TTC549 (cell line): ENCODE data around the gene RNF186.
"Not testable (repeated sequence)": the region's sequence is repeated elsewhere in the genome, so short reads cannot be mapped to it uniquely, and the experiment has no call there.

ENCODE experiments used
- FAIRE-seq: peaks from 2 replicates; lab custom pipeline; 2012; peaks lifted over from hg19 to GRCh38; lab: Jason Lieb, UNC

RNF186 gene

DNA sequence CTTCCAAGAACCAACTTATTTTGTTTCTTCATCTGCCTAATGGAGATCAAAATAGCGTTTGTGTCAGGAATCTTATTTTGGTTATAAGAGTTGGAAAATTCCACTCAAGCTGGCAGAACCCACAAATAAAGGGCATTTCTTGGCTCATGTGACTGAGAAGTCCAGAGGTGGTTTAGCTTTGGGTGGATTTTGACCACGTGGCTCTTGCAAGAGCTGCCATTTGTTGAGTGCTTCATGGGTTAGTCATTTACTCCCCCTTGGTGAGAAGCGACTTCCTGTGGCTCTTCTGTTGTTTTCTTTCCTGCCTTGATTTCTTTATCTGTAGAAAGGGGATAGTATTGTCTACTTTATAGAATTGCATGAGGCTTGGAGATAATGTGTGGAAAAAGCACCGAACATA lies 9.5 kb upstream of the RNF186 start:
- no peak for FAIRE-seq

DNA sequence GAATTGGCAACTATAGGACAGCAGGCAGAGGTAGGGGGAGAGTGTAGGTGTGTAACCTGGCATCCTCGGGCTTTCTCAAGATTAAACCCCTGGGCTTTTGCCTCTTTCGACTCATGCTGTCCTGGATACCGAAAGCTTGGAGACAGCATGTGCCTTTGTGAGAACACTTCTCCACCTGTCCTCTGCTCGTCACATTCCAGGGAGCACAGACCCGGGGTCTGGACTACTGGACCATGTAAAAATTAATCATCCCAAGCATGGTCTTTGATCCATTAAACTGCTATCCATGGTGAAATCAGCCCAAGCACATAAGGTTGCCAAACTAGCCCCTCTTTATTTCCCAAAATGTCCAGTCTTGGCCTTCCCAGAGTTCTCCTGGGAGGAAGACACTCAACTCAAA lies 9.0 kb upstream of the RNF186 start:
- FAIRE-seq: no peak

DNA sequence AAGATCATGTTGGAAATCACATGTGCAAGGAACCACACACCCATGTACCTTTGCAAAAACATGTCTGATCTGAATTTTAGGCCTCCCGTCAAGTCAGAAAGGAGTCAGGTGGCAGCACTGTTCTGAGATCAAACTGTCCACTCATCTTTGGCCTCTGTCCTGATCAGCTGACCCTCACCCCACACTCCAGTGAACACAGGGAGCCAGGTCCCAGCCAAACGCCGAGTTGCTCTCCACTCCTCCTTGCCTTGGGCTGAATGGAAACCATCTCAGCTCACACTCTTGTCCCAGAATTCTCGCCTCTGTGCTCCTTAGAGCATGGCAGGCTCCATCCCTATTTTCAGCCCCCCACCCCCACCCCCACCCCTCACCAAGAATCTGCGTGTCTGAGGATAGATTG lies 4.6 kb upstream of the RNF186 start:
- FAIRE-seq: no peak

DNA sequence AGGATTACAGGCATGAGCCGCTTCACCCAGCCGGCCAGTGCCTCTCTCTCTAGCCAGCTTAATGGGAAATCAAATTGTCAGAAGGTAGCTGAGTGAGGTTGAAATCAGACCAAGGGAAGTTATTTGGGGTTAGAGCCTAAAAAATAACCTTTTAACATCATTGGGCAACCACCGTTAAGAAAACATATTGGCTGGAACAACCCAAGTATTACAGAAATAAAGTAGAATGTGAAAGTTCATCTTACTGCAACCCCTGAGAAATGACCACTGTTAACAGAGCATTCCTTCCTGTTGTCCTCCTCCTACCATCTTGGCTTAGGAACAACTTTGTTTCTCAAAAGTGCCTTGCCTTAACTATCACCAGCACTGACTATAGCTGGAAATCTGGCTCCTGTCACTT lies 3.2 kb upstream of the RNF186 start:
- FAIRE-seq: no peak

DNA sequence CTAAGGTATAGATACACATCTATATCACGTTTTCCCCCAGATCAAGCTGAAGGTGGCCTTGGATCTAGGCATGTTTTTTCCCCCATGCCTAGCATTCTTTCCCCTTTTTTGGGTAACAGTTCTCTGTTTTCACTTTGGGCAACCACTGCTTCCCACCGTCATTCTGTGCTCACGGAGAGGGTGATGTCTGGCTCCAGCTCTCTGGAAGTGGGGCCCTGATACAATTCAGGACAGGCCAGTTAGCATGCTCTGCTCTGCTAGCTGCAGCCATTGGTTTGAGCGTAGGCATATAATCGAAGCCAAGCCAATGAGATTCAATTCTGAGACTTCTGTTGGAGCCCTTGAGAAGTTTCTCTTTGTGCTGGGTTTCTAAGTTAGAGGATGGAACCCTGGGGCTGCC lies 2.1 kb upstream of the RNF186 start:
- no peak for FAIRE-seq

DNA sequence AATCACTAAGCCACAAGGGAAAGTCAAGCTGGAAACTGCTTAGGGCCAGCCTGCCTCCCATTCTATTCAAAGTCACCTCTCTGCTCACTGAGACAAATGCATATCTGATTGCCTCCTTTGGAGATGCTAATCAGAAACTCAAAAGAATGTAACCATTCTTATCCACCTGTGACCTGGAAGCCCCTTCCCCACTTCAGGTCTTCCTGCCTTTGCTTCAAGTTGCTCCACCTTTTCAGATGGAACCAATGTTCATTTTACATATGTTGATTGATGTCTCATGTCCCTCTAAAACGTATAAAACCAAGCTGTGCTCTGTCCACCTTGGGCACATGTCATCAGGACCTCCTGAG lies 1.6 kb upstream of the RNF186 start:
- not testable (repeated sequence) for FAIRE-seq

DNA sequence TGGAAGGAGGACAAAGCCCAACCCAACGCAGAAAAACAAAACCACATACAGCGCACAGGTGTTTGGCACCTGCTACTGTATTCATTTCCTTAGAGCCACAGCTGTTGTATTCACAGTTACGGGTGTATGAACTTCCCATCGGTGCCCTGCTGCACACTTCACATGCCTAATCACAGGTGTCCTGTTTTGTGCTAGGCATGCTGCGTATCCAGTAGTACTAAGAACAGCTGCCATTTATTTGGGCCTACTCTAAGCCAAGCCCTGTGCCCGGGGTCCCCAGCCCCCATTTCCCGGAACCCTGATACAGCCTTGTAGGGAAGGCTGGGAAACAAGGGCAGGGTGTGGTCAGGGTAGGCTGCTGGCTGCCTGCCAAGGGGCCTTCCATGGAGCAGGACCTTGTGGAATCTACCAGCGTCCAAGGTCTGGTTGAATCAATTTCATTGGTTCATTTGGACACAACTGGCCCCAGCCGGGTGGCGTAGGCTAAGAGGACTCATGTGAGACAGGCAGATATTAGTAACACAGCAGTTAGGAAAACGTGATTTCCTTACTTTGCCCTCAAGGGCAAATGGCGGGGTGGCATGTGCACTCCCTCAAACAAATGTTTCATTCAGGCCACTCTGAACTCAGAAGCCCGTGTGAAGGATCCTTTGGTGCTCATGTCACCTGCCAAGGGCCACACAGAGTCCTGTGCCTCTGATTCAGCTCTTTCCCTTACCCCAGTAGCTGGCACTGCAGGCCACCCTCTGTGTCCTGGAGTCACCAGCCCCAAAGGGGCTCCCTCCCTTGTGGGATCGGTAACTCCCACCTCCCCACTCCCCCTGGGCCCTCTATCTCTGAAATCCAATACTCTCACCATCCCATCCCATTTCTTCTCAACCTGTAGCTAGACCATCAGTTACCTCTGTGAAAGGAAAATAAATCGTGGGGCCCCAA lies 986 bp upstream of the RNF186 start:
- FAIRE-seq: no peak

DNA sequence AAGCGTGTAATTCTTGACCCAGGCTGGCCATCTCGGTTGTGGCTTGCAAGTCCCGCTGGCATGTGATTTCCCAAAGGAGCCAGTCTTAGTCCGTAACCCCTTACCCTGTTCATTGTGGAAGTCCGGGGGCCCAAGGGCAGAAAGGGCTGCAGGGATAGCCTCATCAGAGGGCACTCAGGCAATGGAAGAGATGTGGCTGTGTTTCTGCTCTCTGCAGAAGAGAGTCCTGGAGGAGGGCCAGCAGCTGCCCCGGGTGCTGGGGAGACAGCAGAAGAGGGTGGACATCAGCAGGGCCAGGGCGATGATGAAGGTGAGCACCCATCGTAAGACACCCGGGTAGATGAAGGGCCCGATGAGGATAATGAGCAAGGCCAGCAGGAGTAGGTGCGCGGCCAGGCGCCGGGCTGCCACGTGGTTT lies 830 bp downstream of the RNF186 start:
- no peak for FAIRE-seq

DNA sequence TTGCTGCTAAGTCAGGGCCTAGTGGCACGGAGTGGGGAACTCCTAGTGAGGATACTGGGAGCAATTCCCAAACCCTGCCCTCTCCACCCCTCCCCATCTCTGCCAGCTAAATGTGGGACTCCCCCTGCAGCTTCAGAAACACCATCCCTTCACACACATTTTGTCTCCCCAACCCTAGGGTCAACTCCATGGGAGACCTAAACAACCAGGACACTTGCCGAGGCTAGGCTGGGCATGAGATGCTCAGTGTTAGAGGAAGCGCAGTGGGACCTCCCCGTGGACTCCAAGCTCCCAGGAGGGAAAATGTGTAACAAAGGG lies 1.5 kb downstream of the RNF186 start:
- no peak for FAIRE-seq

DNA sequence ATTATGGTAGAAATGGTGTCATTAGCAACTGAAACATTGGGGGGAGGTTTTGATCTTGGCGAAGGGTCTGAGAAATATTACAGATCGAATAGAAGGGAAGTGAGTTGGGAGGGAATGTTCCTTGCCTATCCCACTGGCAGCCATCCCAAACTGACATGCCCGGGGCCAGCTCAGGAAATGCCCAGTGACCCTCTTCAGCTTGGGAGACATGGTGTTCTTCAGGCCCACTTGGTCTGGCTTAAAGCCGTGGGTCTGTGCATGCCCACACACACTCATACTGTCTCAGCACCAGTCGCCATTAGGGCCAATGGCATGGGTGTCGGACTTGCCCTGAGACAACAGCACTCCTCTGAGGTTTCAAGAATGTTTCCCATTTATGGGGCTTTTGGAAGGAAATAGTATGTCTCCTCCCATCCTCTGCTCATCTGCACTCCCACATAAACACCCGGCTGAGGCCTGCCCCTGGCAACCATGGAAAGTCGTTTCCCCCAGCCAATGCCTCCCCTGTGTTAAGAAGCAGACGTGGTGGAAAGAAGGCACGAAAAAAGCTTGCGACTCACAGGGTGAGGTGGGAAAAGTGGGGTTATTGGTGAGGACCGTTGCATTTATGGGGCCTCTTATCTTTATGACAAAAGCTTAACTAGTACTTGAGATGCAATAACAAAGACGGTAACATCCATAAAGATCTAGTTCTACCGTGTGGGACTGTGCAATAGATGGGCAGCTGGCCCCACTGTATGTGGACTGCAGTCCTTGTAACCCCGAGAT lies 2.0 kb downstream of the RNF186 start:
- FAIRE-seq: no peak

DNA sequence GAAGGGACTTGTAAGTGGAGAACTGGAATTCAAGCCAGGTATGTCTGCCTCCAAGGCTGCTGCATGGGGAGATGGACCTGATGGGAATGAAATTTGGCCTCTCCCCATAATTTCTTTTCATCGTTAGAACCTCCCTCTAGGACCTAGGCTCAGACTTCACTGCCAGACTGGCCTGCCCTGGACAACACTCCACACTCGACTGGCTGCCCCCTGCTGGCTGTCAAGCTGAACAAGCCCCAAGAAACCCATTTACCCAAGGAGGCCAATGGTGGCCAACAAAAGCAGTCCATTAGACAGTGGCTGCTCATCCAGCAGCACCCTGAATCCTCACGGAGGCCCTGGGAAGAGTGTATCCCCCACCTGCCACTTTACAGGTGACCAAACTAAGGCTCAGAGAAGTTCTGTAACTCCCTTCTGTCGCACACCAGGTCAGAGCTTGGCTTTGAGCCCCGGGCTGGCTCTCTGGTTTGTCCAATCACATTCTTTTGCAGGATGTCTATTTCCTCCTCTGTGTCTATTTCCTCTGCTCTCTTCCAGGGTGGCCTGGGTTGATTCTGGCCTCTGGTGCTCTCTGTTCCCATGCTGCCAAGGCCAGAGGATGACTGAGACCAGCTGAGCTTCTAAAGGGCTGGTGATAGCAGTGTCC lies 3.8 kb downstream of the RNF186 start:
- FAIRE-seq: no peak

DNA sequence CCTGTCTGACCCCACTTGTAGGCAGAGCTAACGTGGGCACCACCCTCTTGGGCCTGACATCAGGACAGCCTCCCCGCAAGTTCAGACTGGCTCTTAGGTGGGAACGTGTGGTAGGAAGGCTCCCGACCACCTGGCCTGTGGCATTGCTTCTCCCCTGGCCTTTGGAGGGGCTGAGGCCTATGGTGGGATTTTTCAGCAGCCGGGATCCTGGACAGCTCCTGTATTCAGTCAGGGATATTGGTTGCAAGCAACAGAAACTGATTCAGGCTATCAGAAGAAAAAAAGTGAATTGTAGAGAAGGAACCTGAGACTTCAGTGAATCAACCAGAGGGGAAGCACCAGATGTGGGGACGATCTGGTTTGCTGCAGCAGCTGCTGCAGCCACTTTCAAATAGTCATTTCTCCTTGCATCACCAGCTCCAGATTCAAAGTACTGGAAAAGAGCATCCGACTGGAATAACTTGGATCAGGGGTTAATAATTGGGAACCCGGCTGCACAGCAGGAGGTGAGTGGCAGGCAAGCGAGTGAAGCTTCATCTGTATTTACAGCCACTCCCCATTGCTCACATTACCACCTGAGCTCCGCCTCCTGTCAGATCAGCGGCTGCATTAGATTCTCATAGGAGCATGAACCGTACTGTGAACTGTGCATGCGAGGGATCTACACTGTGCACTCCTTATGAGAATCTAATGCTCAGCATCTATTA lies 5.9 kb downstream of the RNF186 start:
- no peak for FAIRE-seq

DNA sequence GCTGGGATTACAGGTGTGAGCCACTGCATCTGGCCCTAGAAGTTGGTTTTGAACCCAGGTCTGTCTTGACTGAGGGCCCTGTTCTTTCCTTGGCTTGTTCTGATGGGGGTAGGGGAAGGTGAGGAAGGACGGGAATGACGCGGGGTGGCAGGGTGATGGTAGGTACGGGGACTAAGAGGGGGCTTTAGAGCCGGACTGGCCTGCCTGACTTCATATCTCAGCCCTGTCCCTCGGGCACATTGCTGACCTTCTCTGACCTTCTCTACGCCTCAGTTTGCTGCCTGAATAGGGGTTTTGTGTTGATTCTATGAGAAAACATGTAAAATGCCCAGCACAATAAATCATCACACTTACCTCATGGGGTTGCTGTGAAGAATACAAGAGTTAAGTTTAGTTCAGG lies 6.7 kb downstream of the RNF186 start:
- FAIRE-seq: no peak

DNA sequence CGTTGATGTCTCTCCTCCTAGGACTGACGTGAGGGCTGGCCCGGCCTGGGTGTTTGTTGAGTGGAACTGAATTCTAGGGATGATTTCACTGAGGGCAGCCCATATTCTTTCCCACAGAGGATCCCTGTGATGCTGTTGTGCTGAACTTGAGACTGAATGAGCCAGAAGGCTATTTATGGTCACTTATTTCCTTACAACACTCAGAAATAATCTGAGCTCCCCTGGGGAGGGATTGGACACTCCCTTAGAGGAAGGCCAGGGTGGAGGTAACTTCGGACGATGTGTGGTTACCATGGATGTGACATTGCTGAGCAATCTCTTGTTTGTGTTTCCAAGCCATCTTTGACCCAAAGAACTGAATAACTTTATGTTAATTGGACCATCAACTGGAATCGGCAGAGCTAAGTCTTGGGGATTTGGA lies 10.2 kb downstream of the RNF186 start:
- no peak for FAIRE-seq

DNA sequence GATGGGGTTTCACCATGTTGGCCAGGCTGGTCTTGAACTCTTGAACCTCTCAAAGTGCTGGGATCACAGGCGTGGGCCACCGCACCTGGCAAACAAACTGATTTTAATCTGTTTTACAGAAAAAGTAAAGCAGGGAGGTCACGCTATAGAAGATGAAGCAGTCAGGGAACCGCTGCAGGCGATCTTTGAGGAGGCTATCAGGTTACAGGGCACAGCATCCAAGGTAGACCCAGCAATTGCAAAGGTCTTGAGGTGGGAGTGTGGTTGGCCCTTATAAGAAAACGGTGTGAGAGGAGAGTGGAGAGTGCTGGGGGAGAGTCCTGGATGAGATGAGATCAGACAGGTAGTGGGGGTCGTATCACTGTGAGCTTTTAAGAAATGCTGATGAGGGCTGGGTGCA lies 12.8 kb downstream of the RNF186 start:
- FAIRE-seq: no peak

DNA sequence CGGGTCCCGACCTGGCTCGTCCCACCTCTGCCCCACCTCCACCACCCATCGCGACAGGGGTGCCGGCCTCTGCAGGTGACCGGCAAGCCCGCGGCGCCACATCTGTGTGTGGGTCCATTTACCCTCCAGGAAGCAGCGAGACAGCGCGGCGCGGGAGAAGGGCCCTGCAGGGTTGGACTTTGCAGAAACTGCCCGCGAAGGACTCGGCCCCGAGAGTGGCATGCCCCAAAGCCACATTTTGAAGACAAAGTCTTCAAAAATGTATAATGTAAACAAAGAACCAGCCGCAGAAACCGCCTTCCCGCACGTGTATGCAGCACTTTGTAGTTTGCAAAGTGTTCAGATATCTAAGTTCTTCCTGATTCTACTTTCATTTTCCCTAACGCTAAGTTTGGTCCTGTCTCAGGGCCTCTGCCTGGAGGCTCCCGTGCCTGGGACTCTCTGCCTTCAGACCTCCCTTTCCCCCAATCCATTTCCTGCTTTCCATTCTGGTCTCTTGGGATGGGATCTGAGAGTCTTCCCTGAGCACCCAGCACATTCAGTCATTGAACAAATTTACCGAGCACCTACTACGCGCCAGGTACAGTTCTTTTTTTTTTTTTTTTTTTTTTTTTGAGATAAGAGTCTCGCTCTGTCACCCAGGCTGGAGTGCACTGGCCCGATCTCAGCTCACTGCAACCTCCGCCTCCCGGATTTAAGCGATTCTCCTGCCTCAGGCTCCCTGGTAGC lies 14.8 kb downstream of the RNF186 start:
- no peak for FAIRE-seq

DNA sequence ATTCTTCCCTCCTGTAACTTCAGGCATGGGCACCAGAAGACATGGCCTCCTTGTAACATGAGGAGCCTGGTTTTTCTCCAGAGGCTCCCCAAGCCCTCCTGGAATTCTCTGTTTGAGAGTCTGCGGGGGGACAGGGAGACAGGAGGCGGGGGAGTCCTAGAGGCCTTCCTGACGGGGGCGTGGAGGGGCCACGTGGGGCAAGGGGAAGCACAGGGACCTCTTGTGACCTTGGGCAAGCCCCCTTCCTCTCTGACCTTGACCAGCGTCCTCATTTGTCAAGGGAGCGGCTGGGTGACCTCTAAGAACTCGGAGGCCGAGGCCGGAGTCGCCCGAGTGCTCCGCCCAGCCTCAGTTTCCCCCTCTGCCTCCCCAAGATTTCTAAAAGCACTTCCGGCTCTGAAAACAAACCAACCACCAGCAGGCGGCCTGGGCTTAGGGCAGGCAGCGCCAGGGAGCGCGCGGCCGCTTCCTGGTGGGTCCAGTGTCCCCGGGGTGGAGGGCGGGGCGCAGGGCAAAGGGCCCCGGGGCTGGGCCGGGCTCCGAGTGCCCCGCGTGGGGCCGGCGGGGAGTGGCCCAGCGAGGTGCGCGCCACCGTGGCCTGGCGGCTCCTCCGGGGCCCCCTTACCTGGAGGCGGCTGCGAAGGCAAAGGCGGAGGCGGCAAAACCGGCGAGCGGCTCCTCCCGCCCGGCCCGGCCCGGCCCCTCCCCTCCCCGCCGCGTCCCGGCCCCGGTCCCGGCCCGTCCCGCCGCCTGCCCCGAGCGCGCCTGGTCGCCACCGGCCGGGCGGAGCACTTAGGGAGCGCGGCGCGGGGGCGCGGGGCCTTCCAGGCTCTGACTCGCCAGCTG lies 15.6 kb downstream of the RNF186 start, which contains the start of gene TMCO4:
Gene TMCO4 (minus strand): TSS at position 687 of the 846 bp plus-strand sequence. CDS start 19,158 bp downstream, outside the sequence.
- FAIRE-seq: no peak

DNA sequence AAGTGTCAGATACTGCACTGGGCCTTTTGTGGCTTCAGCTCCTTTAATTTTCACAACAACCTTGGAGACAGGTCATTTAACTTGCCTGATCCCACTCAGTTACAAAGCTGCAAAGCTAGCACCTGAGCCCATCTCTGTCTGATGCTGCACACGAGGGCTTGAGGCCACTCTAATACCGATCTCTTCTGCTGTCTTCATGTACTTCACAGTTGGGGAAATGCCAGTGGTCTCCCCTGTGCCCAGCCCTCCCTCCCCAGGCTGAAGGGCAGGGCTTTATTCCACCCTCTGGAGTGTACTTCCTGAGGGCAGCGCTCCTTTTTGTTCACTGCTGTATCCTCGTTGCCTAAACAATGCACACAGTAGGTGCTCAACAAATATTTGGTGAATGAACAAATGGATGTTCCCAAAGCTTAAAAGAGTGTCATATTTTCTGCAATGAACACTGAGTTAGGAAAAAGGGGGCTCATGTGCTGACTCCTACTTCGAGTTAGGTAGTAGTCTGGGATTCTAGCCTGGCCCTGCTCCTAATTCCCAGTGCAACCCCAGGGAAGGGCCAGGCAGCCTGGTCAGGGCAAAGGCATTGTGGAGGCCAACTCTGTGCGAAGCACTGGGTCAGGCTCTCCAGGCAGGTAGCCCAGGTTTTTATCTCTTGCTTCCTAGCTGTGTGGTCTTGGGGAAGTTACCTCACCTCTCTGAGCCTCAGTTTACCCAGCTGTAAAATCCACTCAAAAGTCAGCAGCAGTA lies 16.4 kb downstream of the RNF186 start:
- FAIRE-seq: no peak

DNA sequence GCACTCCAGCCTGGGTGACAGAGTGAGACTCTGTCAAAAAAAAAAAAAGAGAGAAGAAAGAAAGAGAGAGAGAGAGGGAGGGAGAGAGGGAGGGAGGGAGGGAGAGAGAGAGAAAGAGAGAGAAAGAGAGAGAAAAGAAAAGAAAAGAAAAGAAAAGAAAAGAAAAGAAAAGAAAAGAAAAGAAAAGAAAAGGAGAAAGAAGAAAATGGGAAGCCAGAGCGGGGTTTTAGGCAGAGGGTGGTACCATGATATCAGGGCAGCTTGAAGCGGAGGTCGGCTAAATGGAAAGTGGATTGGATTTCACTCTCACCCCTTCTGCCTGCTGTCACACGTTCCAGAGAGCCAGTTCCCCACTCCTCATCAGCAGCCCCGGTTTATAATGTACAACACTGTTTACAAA lies 17.3 kb downstream of the RNF186 start:
- no peak for FAIRE-seq

DNA sequence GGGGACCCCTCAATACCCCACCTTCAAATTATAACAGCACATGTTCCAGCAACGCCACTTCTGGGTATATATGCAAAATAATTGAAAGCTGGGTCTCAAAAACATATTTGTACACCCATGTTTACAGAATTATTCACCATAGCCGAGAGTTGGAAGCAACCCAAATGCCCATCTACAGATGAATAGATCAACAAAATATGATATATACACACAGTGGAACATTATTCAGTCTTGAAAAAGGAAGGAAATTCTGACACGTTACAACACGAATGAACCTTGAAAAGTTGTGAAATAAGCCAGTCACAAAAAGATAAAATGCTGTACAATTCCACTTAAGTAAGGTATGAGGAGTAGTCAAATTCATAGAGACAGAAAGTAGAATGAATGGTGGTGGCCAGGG lies 20.5 kb downstream of the RNF186 start:
- no peak for FAIRE-seq
